ENCODE measurements around the gene OR2Y1. TPM values are rescaled to one million over a fixed set of nuclear protein-coding genes. Genes with fewer than 3 reads are reported as not detected.

OR2Y1 gene
- total RNA-seq, 1 experiment from 2014 or later, result not detected

Small RNA genes within 50 kb of the gene (small RNA-seq; reads per million reads assigned to genes)
- not detected for gene RNU1-17P

Other genes with a start within 250 kb of the OR2Y1 start
- gene CNOT6, start 245.7 kb downstream of the OR2Y1 start, total RNA-seq (2014; rRNA removed; shearing (Covaris generic)), result 7.5 and 20.9 TPM in 2 replicates
- not detected in 2 replicates for gene SCGB3A1, start 148.6 kb downstream of the OR2Y1 start, total RNA-seq (2014; rRNA removed; shearing (Covaris generic))
- gene FLT4, start 90.5 kb downstream of the OR2Y1 start, total RNA-seq (2014; rRNA removed; shearing (Covaris generic)), result 0.03 and 0.31 TPM in 2 replicates
- 65.3 and 76.2 TPM in 2 replicates for gene MGAT1, start 62.7 kb upstream of the OR2Y1 start, total RNA-seq (2014; rRNA removed; shearing (Covaris generic))
- 16.1 and 16.2 TPM in 2 replicates for gene ZFP62, start 121.2 kb upstream of the OR2Y1 start, total RNA-seq (2014; rRNA removed; shearing (Covaris generic))
- gene BTNL8, start 159.1 kb upstream of the OR2Y1 start, total RNA-seq (2014; rRNA removed; shearing (Covaris generic)), result 0.18 TPM in 1 of 2 replicates, not detected in the other
- not detected in 2 replicates for gene BTNL3, start 248.8 kb upstream of the OR2Y1 start, total RNA-seq (2014; rRNA removed; shearing (Covaris generic))

Data from HT1080 (cell line).